HuH-7.5 (cell line): Measurements from ENCODE around the gene CFAP54.
A peak's percentile ranks its signal among the peaks of the same experiment; 100 is the strongest.
"Not testable (repeated sequence)": the region's sequence is repeated elsewhere in the genome, so short reads cannot be mapped to it uniquely, and the experiment has no call there.

Experiments used
- DNase-seq: peaks from one replicate; pipeline ENCODE4 v3.0.0; 2011; ENCODE audit warnings: low spot score

The CFAP54 gene

DNA sequence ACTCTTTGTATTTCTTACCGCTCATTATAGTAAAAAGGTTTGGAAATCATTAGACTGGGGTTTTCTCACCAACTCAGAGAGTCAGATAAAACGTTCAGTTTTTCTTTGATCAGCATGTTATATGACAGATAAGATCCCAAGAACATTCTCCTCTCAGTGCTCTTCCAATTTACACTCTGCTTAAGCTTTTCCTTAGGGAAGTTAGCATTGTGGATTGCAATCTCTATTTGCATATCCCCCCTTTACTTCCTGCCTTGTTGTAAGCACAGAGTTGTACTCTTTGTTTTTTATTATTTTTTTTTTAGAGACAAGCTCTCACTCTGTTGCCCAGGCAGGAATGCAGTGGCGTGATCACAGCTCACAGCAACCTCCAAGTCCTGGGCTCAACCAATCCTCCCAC is 11.4 kb upstream of the CFAP54 start:
- DNase-seq: no peak

- DNase-seq: no peak
Observed at GRCh38 chr12:96482086-96482485, 7.3 kb upstream of the CFAP54 start.

- DNase-seq: no peak
Observed at GRCh38 chr12:96483116-96483515, 6.3 kb upstream of the CFAP54 start.

- no peak for DNase-seq
Observed at GRCh38 chr12:96486751-96487613, 2.4 kb upstream of the CFAP54 start.

GRCh38 chr12:96487634-96488033 is 1.7 kb upstream of the CFAP54 start:
- no peak for DNase-seq

GRCh38 chr12:96493106-96493505 is 3.7 kb downstream of the CFAP54 start:
- no peak for DNase-seq

DNA sequence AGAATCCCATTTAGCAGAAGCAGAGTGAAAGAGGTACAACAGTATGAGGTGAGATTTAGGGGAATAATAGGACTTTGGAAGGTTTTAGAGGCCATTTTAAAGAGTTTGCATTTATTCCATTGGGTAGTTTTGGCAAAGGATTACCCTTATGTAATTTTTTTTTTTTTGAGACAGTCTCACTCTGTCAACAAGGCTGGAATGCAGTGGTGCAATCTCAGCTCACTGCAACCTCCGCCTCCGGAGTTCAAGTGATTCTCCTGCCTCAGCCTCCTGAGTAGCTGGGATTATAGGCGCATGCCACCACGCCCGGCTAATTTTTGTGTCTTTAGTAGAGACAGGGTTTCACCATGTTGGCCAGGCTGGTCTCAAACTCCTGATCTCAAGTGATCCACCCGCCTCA is 4.8 kb downstream of the CFAP54 start:
- DNase-seq: not testable (repeated sequence)

- DNase-seq: no peak
Observed at GRCh38 chr12:96495155-96495554, 5.8 kb downstream of the CFAP54 start.

- DNase-seq: no peak
Observed at GRCh38 chr12:96495841-96496545, 6.6 kb downstream of the CFAP54 start.

GRCh38 chr12:96496944-96497343 is 7.6 kb downstream of the CFAP54 start:
- DNase-seq: no peak

DNA sequence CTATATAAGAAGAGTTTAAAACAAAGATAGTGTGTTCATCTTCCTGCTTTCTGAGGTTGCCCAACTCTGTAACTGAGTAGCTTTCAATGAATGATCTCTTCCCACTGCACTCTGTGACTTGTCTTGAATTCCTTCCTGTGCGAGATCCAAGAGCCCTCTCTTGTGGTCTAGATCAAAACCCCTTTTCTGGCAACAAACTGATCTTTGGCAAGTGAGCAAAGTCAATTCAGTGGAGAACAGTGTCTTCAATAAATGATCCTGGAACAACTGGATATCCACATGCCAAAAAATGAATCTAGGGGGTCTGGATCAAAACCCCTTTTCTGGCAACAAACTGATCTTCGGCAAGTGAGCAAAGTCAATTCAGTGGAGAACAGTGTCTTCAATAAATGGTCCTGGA is 8.5 kb downstream of the CFAP54 start:
- no peak for DNase-seq

DNA sequence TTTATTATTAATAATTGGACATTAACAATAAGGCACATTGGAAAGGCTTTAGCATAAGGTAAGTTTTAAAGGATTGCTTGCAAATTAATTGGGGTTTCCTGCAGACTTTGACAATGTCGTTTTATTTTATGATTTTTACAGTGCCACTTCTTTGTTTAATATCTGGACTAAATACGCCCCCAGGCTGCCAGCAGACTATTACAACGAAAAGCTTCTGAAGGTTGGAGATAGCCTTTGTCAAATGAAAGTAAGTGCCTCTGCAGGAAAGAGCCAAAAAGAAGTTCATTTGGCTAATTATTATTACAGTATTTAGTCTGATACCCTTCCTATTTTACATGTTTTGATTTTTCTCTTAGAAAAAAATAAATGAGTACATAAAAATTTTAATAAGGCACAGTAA is 11.3 kb downstream of the CFAP54 start:
- DNase-seq: no peak

DNA sequence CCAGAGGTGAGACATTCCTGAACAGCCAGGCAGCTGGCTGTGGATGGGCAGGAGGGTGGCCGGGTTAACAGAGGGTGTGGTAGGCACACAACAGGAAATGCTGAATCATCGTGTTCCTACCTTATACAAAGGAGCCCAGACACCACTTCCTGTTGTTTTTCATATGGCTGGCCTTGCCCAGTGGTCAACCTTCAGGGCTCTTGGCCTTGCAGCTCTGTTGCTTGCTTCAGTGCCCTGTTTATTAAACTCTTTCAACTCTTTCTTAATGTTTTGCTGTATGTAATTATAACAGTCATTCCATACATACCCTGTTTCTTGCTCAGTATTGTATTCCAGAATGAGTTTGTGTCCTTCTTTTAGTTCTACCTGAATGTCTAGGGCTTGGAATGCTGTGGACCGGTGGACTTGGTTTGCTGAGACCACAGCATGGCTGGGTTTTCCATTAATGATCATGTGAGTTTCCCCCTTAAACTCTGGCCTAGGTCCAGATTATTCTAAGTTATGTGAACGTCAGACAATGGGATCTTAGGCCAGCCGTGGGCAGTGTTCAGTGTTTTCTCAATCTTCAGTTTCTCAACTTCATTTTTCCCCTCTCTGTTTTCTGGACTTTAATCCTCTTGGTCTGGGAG is 11.9 kb downstream of the CFAP54 start:
- DNase-seq: peak; percentile 24

DNA sequence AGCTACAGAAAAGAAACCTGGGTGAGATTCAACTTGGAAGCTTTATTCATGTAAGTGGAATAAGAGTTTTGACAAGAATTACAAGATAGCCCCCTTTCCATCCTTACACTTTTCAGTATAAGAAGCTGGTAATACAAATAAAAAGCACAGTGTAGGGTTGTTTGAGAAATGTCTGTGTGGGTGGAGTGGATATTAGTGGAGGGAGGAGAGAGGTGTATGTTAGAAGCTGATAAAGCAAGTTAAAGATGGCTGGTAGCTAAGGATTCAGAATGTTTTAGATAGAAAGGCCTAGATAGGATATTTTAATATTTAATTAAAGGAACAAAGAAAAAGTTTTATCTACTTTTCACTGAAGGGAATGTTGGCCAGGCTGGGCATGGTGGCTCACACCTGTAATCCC is 12.5 kb downstream of the CFAP54 start:
- DNase-seq: no peak

- DNase-seq: no peak
Observed at GRCh38 chr12:96502477-96502876, 13.1 kb downstream of the CFAP54 start.

GRCh38 chr12:96502949-96503532 is 13.7 kb downstream of the CFAP54 start:
- DNase-seq: no peak

- no peak for DNase-seq
Observed at GRCh38 chr12:96503976-96504375, 14.6 kb downstream of the CFAP54 start.

DNA sequence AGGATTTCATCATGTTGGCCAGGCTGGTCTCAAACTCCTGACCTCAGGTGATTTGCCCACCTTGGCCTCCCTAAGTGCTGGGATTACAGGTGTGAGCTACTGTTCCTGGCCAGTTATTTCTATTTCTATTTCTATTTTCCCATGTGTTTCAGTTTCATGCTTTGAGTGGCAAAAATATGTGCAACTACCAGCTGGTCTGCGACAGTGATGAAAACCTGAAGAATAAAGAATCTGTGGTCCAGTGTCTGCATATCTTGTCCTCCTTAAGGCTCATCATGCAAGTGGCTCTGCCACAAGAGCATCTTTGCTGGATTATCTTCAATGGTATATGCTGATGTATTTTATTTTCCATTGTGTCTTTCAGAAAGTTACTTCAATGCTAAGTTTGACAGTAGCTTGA is 17.4 kb downstream of the CFAP54 start:
- no peak for DNase-seq

- DNase-seq: no peak
Observed at GRCh38 chr12:96510306-96510764, 21.0 kb downstream of the CFAP54 start.

GRCh38 chr12:96513166-96513565 is 23.8 kb downstream of the CFAP54 start:
- DNase-seq: no peak

DNA sequence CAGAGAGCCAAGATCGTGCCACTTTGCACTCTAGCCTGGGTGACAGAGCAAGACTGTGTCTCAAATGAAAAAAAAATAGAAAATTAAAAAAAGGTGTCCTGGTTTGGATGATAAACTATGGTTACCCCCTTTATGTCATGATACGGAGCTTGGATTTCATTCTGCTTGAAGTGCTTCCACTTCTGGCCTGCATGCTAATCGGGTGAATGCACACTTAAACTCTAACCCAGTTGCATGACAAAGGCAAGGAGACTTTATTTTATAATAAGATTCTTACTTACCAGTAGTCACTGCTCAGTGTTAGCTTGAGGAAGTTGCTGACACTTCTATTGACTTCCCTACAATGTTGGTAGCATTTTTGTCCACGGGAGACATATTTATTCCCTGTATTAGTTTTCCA is 24.3 kb downstream of the CFAP54 start:
- no peak for DNase-seq

DNA sequence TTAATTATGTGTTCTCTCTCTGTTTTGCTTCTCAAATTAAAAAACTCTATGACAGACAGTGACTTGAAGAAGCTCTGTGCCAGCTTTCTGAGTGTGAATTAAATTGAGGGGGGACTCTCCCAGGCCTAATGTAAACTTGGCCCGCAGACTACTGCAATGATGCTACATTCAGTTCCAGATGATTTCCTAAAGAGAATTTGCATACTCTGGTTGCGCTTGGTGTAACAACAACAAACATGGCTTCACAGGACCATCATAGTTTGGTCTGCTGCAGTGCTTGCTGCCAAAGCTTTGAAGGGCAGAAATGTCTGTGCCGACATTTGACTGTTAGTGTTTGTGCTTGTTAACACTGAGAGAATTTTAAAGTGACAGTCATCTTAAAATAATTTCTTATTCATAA is 25.0 kb downstream of the CFAP54 start:
- no peak for DNase-seq
